Spinal cord (tissue), 10 donors: ENCODE measurements around the gene C1orf52. TPM values are rescaled to one million over a fixed set of nuclear protein-coding genes. Genes with fewer than 3 reads are reported as not detected.
A peak's percentile ranks its signal among the peaks of the same experiment; 100 is the strongest.

ENCODE experiments used
- DNase-seq, 6 donors: peaks; one replicate each; pipeline versions ENCODE4 v3.0.0 to v3.0.0-alpha.2; 2013 to 2015; ENCODE audit warnings: low spot score in 6 of 6, low read depth in 4 of 6
- H3K27ac ChIP-seq: one replicate; pipeline ENCODE4 v1.5.1; 2013; ENCODE audit warnings: low read depth, low read length, control low read depth
- H3K27me3 ChIP-seq: one replicate; pipeline ENCODE4 v1.6.1; 2013; ENCODE audit warnings: low read length; ENCODE audit not compliant: control insufficient read depth, insufficient read depth
- H3K36me3 ChIP-seq: one replicate; pipeline ENCODE4 v1.6.1; 2013; ENCODE audit warnings: low read length; ENCODE audit not compliant: control insufficient read depth, insufficient read depth
- H3K4me1 ChIP-seq: one replicate; pipeline ENCODE4 v1.6.1; 2013; ENCODE audit warnings: low read length; ENCODE audit not compliant: control insufficient read depth, insufficient read depth
- H3K4me3 ChIP-seq: one replicate; pipeline ENCODE4 v1.5.1; 2013; ENCODE audit warnings: low read depth, low read length, control low read depth
- H3K9me3 ChIP-seq: one replicate; pipeline ENCODE4 v1.6.1; 2013; ENCODE audit warnings: low read length; ENCODE audit not compliant: control insufficient read depth, insufficient read depth
- WGBS: methylation state at CpG from one replicate; pipeline ENCODE4 v1.1.5; 2013; ENCODE audit warnings: missing lambda C conversion rate; ENCODE audit not compliant: insufficient coverage; 5-methylcytosine and 5-hydroxymethylcytosine counted together
- long read RNA-seq, 4 donors: transcript quantifications; one replicate each; lab custom pipeline, GENCODE V29; 2026
- polyA plus RNA-seq, 2 donors: library from polyadenylated mRNA; unstranded; fragments of 120-200 nt; gene quantifications; one replicate each; pipeline ENCODE4 v1.2.1, GENCODE V29; 2013; ENCODE audit not compliant: insufficient read length in 2 of 2
- total RNA-seq, 2 donors: library from RNA; depleted of rRNA in 1 of 2; stranded (reverse); fragments of 120-200 nt in 1 of 2; fragments of >200 nt in 1 of 2; gene quantifications; one replicate each; pipeline versions ENCODE4 v1.2.3 to v1.2.4, GENCODE V29; 2013 to 2014
- donor health status: healthy.

The C1orf52 gene
- total RNA-seq (10 to 100 TPM; 25.9 to 34.9 TPM), polyA plus RNA-seq (10 to 100 TPM; 73.4 to 73.8 TPM)
- long read RNA-seq, donor 1, transcript C1orf52-201 (4 exons, 3,391 nt), result major isoform, 38 of 71 reads
- long read RNA-seq, donor 1, transcript C1orf52-203 (3 exons, 1,219 nt), result minor isoform, 23 of 71 reads
- long read RNA-seq, donor 1, partial matches to known transcripts, result 10 of 71 reads
- long read RNA-seq, donor 1, other reads (novel, unspliced or antisense), result 0 of 71 reads
- long read RNA-seq, donor 2, transcript C1orf52-201 (4 exons, 3,391 nt), result major isoform, 9 of 21 reads
- long read RNA-seq, donor 2, partial matches to known transcripts, result 8 of 21 reads
- long read RNA-seq, donor 2, other reads (novel, unspliced or antisense), result 0 of 21 reads
- long read RNA-seq, donor 3, transcript C1orf52-201 (4 exons, 3,391 nt), result major isoform, 20 of 23 reads
- long read RNA-seq, donor 3, partial matches to known transcripts, result 0 of 23 reads
- long read RNA-seq, donor 3, other reads (novel, unspliced or antisense), result 0 of 23 reads
- long read RNA-seq, donor 4, transcript C1orf52-203 (3 exons, 1,219 nt), result minor isoform, 12 of 36 reads
- long read RNA-seq, donor 4, transcript C1orf52-201 (4 exons, 3,391 nt), result major isoform, 24 of 36 reads
- long read RNA-seq, donor 4, partial matches to known transcripts, result 0 of 36 reads
- long read RNA-seq, donor 4, other reads (novel, unspliced or antisense), result 0 of 36 reads

DNA sequence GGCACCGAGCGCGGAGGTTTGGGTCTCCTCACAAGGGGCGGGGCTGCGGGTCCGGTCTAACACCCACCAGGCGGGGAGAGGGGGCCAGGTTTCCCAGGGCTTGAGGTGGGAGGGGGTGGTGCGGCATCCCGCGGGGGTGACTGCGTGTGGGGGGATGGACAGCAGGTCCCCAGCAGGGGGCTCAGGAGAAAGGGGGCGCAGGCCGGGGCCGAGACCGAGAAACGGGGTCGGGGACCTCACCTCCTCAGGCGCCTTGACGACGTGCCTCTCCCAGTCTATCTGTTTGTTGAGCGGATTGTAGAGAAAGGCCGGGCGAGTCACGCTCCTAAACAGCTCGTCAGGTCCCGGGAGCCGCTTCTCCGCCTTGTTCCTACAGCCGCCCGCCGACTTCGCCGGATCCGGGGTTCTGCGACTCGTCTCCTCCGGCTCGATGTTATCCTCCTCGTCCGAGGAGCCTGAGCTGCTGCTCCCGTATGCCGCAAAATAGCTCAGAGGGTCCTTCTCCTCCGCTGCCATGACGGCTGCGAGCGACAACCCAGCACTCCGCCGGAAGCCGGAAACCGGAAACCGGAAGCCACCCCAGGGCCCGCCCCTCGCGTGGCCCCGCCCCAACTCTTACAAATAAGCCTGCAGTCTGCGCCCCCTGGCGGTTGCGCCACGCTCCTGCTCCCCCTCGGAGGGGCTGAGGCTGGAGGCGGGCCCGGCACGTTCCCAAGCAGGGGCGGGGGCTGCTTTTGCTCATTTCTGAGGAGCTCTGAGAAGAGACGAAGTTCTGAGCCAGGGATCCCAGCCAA, at the start of gene C1orf52:
C1orf52 (minus strand) TSS at position 545 of the 794 bp plus-strand sequence; CDS start at position 516, 29 bp downstream.
- WGBS, result under 1% methylated on average over 55 of the region's 65 CpGs
- peak within 1 kb of the TSS; percentile 93 for H3K4me3 ChIP-seq
- DNase-seq, result peak; percentile 81 to 98 (median 92)
- H3K36me3 ChIP-seq, result peaks cover 11% of the 10 kb centered on the region
- no peaks in the 10 kb centered on the region for H3K27me3 ChIP-seq
- no peaks in the 10 kb centered on the region for H3K9me3 ChIP-seq
- H3K27ac ChIP-seq, result peak within 1 kb of the TSS; percentile 88
- peaks cover 8% of the 10 kb centered on the region for H3K4me1 ChIP-seq

DNA sequence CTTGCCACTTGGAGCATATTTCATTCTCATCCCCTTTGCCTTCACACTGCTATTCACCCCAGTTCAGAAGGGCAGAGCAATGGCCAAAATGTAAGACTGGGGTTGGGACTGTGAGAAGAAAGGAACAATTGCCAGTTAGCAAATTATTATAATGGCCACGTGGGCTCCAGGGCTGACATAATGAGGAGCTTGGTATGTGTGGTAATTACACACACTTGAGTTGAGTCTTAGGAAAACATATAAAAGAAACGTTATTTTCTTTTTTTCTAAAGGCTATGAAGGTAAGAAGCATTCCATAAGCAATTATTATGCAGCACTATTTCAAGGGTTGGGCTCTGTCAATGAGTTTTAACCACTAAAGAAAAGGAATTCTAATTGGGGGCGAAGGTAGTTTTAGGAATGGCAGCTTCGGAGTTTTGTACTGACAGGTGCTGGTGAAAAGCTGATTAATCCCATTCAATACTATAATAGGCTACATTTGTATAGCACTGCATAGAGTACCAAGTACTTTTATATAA, 49.4 kb upstream of the C1orf52 start:
- Histone ChIP-seq H3K9me3 (no peaks in the 10 kb centered on the region), H3K4me1 (peaks cover 5% of the 10 kb centered on the region), H3K27ac (no peak overlapping the region), H3K36me3 (no peaks in the 10 kb centered on the region), H3K27me3 (no peaks in the 10 kb centered on the region), H3K4me3 (no peak overlapping the region)
- DNase-seq, result peak in 1 of 6 donors; percentile 18
- 33% methylated on average over 1 of the region's 4 CpGs for WGBS

DNA sequence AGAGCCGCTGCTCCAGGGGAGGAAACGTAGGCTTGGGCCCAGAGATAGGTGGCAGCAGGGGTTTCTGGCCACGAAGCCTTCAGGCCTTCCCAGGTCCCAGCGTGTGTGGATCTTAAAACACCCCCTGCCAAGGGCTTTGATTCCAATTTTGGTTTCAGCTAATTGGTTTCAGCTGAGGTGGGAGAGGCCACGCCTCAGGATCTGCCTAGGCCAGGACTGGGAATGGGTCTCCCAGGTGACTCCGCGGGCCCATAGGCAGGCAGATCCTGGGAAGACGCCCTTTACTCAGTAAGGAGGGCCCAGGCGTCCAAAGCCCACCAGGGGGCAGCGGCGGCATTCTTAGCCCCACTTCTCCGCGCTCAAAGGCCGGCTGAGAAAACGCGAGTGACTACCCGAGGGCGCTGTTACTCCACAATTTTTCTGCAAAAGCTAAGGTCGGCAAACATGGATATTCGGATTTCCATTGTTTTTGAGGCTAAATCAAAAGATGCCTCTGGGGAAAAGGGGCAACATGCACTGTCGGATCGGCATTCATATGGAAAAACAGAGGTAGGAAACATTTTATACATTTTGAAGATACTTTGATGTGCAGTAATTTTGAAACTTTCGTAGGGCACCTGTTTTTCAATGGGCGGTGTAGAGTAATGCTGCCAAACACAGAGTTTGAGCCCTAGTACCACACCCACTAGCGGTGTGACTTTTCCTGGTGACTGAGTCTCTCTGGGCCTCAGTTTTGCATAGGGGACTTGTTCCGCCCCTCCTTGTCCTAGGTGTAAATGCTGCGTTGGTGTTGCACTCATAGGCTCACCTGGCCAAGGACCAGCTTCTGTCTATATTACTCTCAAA, 48.7 kb upstream of the C1orf52 start:
- Histone ChIP-seq H3K9me3 (no peaks in the 10 kb centered on the region), H3K4me1 (peaks cover 5% of the 10 kb centered on the region), H3K4me3 (no peak overlapping the region), H3K27ac (no peak overlapping the region), H3K27me3 (no peaks in the 10 kb centered on the region), H3K36me3 (no peaks in the 10 kb centered on the region)
- DNase-seq, result peak; percentile 53 to 96 (median 78)
- 19% methylated on average over 24 of the region's 27 CpGs for WGBS

DNA sequence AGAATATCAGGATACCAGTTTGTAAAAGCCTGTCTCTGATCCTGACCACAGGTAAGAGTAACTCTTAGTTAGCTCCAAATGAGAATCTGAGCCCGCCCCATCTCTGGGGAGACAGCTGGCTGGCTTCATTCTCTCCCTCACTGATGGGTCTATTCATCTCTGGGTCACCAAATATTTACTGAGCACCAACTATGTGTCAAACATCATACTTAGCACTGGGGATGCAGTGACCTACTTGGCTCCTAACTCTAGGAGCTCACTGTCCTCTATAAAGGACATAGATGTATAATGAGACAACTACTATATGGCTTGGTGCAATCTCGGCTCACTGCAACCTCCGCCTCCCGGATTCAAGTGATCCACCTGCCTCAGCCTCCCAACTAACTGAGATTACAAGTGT, 46.8 kb upstream of the C1orf52 start:
- H3K9me3 ChIP-seq, result no peaks in the 10 kb centered on the region
- WGBS, result no CpG with 5 or more reads among the region's 4 CpGs
- peaks cover 5% of the 10 kb centered on the region for H3K4me1 ChIP-seq
- no peaks in the 10 kb centered on the region for H3K36me3 ChIP-seq
- H3K27ac ChIP-seq, result no peak overlapping the region
- DNase-seq, result no peak
- H3K4me3 ChIP-seq, result no peak overlapping the region
- H3K27me3 ChIP-seq, result no peaks in the 10 kb centered on the region

DNA sequence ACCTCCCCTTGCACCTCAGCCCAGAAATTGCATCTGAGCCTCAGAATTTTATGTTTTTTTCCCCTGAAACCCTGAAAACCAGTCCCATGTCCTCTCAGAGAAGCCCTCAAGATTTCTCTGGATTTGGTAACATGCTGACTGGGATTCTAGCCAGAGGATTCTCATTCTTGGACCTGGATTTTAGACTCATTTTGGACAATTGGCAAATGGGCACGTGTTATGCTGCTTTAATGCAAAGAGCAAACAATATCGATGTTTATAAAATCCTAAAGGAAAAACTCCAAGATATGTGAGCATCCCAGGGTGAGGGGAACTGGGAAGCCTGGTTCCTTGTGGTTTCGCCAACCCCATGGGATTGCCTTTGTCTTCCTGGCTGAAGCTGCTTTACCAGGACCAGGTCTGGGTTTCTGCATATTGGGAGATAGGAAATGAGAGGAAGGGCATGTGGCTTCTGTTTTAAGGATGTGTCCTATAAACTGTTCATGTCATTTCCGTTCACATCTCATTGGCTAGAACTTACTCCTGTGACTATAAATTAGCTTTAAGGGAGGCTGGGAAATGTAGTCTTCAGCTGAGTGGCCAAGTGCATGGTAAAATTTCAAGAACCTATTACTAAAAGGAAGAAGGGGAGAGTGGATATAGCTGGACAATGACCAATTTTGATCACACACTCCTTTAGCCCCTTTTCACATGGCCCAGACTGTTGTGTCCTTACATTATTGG, 44.1 kb upstream of the C1orf52 start:
- WGBS, result 93% methylated on average over 3 of the region's 4 CpGs
- Histone ChIP-seq H3K4me3 (no peak overlapping the region), H3K27ac (no peak overlapping the region), H3K36me3 (no peaks in the 10 kb centered on the region), H3K4me1 (peaks cover 5% of the 10 kb centered on the region), H3K27me3 (no peaks in the 10 kb centered on the region), H3K9me3 (no peaks in the 10 kb centered on the region)
- no peak for DNase-seq

DNA sequence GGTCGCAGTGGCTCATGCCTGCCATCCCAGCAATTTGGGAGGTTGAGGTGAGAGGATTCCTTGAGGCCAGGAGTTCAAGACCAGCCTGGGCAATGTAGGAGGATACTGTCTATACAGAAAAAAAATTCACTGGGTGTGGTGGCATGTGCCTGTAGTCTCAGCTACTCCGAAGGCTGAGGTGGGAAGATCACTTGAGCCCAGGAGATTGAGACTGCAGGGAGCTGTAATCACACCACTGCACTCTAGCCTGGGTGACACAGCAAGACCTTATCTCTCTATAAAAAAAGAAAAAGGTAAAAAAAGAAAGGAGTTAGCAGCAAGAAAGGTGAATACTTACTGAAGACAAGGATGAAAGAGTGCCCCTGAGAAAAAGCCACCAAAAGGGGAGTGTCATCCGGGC, 40.7 kb upstream of the C1orf52 start:
- no peaks in the 10 kb centered on the region for H3K9me3 ChIP-seq
- H3K27ac ChIP-seq, result no peak overlapping the region
- no peaks in the 10 kb centered on the region for H3K4me1 ChIP-seq
- 93% methylated on average over 2 of the region's 3 CpGs for WGBS
- no peaks in the 10 kb centered on the region for H3K27me3 ChIP-seq
- no peak for DNase-seq
- H3K36me3 ChIP-seq, result no peaks in the 10 kb centered on the region
- H3K4me3 ChIP-seq, result no peak overlapping the region

DNA sequence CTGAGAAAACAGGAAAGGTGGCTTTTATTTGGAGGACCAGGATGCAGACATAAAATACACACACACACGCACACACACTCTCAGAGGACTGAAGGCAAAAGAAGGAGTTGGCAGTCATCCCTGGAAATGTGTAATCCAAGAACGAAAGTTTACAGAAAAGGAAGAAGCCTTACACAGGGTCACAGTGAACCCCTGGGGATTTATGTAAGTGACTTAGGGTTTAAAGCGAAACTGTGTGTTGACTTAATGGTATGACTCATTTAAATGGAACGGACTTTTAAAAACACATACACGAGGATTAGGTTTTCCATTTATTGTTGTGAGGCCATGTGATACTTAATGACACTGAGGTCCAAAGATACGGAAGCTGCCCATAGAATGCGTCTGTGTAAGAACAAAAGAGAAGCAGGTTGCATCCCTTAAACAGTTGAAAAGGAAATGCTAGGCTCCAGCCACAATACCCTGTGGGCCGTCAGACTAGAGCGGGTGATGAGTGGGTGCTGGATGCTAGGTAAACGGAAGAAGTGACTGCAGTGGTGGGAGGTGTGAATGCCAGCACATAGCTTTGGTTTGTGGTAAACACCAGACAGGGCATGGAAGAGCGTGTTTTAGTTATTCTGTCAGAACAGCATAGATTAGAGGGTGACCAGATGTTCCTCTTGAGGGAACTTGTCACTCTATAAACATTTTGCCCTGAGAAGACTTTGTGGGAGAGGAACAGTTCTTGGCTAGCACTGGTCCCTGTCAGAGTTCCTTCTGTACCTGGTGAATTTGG, 38.6 kb upstream of the C1orf52 start:
- no peaks in the 10 kb centered on the region for H3K9me3 ChIP-seq
- peak overlapping the region; percentile 44 for H3K27ac ChIP-seq
- H3K27me3 ChIP-seq, result no peaks in the 10 kb centered on the region
- no peak overlapping the region for H3K4me3 ChIP-seq
- peak in 1 of 6 donors; percentile 80 for DNase-seq
- no peaks in the 10 kb centered on the region for H3K36me3 ChIP-seq
- WGBS, result 66% methylated on average over 10 of the region's 11 CpGs
- H3K4me1 ChIP-seq, result no peaks in the 10 kb centered on the region

DNA sequence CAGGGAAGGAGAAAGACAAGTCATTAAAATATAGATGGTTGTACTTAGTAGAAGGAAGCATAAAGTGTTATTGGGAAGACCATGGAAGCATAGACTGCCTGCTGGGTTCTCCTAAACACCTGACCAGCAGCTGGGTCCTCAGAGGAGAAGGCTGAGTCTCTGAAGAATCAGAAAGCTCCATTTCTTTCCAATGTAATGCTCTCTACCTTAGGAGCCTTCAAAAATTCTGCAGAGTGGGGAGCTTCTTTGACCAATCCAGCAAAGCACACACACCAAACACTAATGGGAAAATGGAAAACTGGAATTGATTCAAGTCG, 38.0 kb upstream of the C1orf52 start:
- Histone ChIP-seq H3K36me3 (no peaks in the 10 kb centered on the region), H3K27me3 (no peaks in the 10 kb centered on the region), H3K27ac (peak overlapping the region; percentile 44), H3K9me3 (no peaks in the 10 kb centered on the region), H3K4me3 (no peak overlapping the region), H3K4me1 (no peaks in the 10 kb centered on the region)
- no peak for DNase-seq
- WGBS, result no CpG with 5 or more reads among the region's 1 CpG
